Embryonic facial prominence (tissue), 1 donor: ENCODE measurements around the gene NDFIP1.

Experiments
- DNase-seq: peaks from one replicate; pipeline ENCODE4 v3.0.0-alpha.2; 2016; ENCODE audit errors: extremely low spot score

Gene NDFIP1

GRCh38 chr5:142118155-142118686, 9.6 kb downstream of the NDFIP1 start:
- DNase-seq = no peak

GRCh38 chr5:142119051-142119625, 10.6 kb downstream of the NDFIP1 start:
- no peak for DNase-seq

GRCh38 chr5:142120247-142120935, 11.8 kb downstream of the NDFIP1 start:
- no peak for DNase-seq

- no peak for DNase-seq
Measured at GRCh38 chr5:142122121-142122520, 13.5 kb downstream of the NDFIP1 start.

GRCh38 chr5:142125378-142125777, 16.8 kb downstream of the NDFIP1 start:
- no peak for DNase-seq

- no peak for DNase-seq
Measured at GRCh38 chr5:142125963-142126362, 17.4 kb downstream of the NDFIP1 start.

- DNase-seq = no peak
Measured at GRCh38 chr5:142128675-142129208, 20.2 kb downstream of the NDFIP1 start.

- no peak for DNase-seq
Measured at GRCh38 chr5:142129446-142130066, 21.0 kb downstream of the NDFIP1 start.

- no peak for DNase-seq
Measured at GRCh38 chr5:142131394-142131793, 22.8 kb downstream of the NDFIP1 start.

GRCh38 chr5:142132916-142133315, 24.3 kb downstream of the NDFIP1 start:
- DNase-seq = no peak

- DNase-seq = no peak
Measured at GRCh38 chr5:142133330-142134206, 25.0 kb downstream of the NDFIP1 start.

GRCh38 chr5:142134331-142135010, 25.9 kb downstream of the NDFIP1 start:
- DNase-seq = no peak

GRCh38 chr5:142141463-142141862, 32.9 kb downstream of the NDFIP1 start:
- DNase-seq = no peak

GRCh38 chr5:142143878-142144277, 35.3 kb downstream of the NDFIP1 start:
- no peak for DNase-seq

- DNase-seq = no peak
Measured at GRCh38 chr5:142145106-142145900, 36.7 kb downstream of the NDFIP1 start.

GRCh38 chr5:142149363-142149762, 40.8 kb downstream of the NDFIP1 start:
- DNase-seq = no peak

GRCh38 chr5:142150431-142150830, 41.9 kb downstream of the NDFIP1 start:
- DNase-seq = no peak

- peak; percentile 79 for DNase-seq
Measured at GRCh38 chr5:142151436-142152383, 43.1 kb downstream of the NDFIP1 start.

- DNase-seq = no peak
Measured at GRCh38 chr5:142152384-142152732, 43.8 kb downstream of the NDFIP1 start.
